RWPE1 (cell line): ENCODE results near the gene ARHGEF19.
"Not testable (repeated sequence)": the region's sequence is repeated elsewhere in the genome, so short reads cannot be mapped to it uniquely, and the experiment has no call there.

Experiments used
- CTCF ChIA-PET: fragments of 350-600 bp; sonication (Branson Sonifier 250); formaldehyde crosslinking; extraction: SDS; loops from one replicate; lab custom pipeline; 2021; lab: Yijun Ruan, JAX
- POLR2A ChIA-PET: fragments of 400-600 bp; formaldehyde crosslinking; extraction: SDS; loops from one replicate; lab custom pipeline; 2020; ENCODE audit warnings: antibody characterized with exemption; ENCODE audit not compliant: low non-redundant PET; lab: Yijun Ruan, JAX
- DNase-seq: peaks from one replicate; pipeline ENCODE4 v3.0.0; 2012; ENCODE audit warnings: low spot score
- H3K27ac ChIP-seq: fragments of 450-650 bp; 2 replicates; pipeline ENCODE4 v1.5.1; 2017
- TF ChIP-seq, protein P1 (sequence below): fragments of 450-650 bp; conservative IDR thresholded peaks from 2 replicates; pipeline ENCODE4 v1.5.1; 2017; ENCODE audit warnings: low read depth, mild to moderate bottlenecking

The ARHGEF19 gene

DNA sequence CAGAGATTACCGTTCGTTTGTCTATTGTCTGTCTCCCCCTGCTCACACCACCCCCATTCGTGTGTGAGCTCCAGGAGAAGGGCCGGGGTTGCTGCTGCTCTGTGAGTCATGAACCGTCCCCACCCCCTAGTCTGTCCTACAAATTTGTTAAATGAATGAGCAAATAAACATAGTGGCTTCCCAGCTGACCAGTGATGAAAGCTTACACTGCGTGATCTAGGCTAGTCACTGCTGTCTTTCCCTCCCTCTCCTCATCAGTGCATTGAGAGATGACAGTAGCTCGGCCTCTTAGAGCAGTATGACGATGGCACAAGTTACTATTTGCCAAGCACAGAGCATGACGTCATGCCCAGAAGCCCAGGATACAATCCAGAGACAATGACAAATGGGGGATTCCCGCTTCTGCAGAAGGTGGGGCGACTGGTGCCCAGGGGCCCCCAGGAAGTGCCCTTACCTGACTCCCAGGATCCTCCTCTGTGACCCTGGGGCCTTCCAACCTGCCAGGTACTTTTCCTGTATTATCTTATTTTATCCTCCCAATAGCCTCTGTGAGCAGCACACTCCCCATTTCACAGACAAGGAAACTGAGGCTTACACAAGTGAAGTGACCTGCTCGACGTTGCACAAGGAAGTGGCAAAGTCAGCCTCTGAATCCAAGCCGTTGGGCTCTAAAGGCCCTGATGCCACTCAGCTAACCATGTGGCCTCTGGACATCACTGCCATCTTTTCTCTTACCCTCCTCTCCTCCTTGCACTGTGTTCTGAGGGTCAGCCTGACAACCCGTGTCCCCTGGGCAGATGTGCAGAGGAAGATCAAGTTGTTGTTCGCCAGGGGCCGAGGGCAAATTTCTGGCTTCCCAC lies 48.0 kb downstream of the ARHGEF19 start:
- ChIA-PET POLR2A (interaction anchor here (1.5 kb wide), 1 partner anchor 18 kb away, joined by 3 read pairs; no protein-coding TSS in a partner anchor), CTCF (no interaction called here)
- peak overlapping the region; percentile 72 for H3K27ac ChIP-seq

DNA sequence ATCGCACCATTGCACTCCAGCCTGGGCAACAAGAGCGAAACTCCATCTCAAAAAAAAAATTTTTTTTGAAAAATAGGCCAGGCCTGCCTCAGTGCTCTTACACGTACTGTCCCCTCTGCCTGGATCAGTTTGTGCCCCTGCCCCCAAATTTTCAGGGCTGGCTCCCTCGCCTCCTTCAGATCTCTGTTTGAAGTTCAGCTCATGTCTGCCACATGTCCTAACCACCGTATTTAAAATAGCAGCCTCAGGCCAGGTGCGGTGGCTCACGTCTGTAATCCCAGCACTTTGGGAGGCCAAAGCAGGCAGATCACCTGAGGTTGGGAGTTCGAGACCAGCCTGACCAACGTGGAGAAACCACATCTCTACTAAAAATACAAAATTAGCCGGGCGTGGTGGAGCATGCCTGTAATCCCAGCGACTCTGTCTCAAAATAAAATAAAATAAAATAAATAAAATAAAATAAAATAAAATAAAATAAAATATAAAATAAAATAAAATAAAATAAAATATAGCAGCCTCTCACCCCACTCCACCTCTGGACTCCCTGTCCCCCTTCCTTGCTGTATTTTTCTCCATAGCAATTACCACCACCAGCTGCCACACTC lies 48.7 kb downstream of the ARHGEF19 start:
- ChIA-PET CTCF (interaction anchor here (0.6 to 1.0 kb wide), 3 partner anchors 13 to 85 kb away, joined by 3 to 4 read pairs (median 3); no protein-coding TSS in a partner anchor), POLR2A (interaction anchor here (1.5 kb wide), 1 partner anchor 17 kb away, joined by 3 read pairs; no protein-coding TSS in a partner anchor)
- H3K27ac ChIP-seq = peak overlapping the region; percentile 72
- DNase-seq = not testable (repeated sequence)

More for the DNA sequence above, 48.0 kb downstream of the ARHGEF19 start:
- peak; percentile 87 for DNase-seq
- TF ChIP-seq, protein P1, sequence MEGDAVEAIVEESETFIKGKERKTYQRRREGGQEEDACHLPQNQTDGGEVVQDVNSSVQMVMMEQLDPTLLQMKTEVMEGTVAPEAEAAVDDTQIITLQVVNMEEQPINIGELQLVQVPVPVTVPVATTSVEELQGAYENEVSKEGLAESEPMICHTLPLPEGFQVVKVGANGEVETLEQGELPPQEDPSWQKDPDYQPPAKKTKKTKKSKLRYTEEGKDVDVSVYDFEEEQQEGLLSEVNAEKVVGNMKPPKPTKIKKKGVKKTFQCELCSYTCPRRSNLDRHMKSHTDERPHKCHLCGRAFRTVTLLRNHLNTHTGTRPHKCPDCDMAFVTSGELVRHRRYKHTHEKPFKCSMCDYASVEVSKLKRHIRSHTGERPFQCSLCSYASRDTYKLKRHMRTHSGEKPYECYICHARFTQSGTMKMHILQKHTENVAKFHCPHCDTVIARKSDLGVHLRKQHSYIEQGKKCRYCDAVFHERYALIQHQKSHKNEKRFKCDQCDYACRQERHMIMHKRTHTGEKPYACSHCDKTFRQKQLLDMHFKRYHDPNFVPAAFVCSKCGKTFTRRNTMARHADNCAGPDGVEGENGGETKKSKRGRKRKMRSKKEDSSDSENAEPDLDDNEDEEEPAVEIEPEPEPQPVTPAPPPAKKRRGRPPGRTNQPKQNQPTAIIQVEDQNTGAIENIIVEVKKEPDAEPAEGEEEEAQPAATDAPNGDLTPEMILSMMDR = no peak

DNA sequence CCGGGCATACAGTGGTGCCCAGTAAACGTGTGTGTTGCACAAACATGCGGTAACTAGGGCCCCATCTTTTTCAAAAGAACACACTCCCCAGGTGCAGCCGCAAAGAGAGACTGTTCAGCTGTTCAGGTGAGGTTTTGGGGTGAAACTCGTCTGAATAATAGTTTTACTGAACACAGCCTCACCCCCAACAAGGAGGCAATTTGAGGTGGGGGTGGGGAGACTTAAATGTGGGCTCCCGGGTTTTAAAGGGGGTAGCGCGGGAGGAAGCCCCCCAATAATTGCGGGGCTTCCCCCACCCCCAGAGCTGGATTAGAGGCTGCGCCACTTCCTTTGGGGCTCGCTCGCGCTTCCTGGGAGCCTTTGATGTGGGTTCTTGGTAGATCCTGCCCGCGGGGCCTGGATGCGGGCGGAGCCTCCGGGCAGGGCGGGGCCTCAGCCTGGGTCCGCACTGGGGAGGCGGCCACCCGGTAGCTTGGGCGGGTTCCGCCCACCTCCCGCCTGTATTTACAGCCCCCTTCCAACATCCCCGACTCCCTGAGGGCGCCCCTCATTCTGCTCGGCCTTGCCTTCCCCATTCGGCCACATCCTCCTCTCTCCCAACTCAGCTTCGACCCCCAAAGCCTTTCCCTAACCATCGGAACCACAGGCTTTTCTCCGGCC lies 50.2 kb downstream of the ARHGEF19 start:
- ChIA-PET POLR2A (no interaction called here), CTCF (interaction anchor here (1.0 kb wide), 1 partner anchor 84 kb away, joined by 3 read pairs; no protein-coding TSS in a partner anchor)
- H3K27ac ChIP-seq = peak overlapping the region; percentile 72; the same call in 1 of the 2 replicates
- no peak for DNase-seq
- TF ChIP-seq, protein P1 = no peak

DNA sequence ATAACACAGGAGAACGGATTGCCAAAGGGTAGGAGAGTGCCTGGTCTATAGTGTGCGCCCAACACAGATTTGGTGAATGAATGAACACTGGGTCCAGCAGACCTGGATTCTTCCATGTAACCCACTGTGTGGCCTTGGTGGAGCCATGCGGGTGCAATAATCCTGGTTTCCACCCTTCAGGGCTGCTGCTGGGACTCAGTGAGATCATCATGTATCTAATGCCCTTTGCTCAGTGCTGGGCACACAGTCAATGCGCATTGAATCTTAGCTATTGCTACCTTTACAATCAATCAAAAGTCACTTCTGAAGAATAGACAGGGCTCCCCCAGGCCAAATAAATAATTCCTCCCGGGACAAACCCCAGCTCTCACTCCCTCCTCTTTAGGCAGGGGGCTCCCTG lies 50.7 kb downstream of the ARHGEF19 start:
- H3K27ac ChIP-seq = peak overlapping the region; percentile 72; the same call in 1 of the 2 replicates
- POLR2A ChIA-PET = no interaction called here
- no peak for DNase-seq
- TF ChIP-seq, protein P1 = no peak
- CTCF ChIA-PET = no interaction called here

DNA sequence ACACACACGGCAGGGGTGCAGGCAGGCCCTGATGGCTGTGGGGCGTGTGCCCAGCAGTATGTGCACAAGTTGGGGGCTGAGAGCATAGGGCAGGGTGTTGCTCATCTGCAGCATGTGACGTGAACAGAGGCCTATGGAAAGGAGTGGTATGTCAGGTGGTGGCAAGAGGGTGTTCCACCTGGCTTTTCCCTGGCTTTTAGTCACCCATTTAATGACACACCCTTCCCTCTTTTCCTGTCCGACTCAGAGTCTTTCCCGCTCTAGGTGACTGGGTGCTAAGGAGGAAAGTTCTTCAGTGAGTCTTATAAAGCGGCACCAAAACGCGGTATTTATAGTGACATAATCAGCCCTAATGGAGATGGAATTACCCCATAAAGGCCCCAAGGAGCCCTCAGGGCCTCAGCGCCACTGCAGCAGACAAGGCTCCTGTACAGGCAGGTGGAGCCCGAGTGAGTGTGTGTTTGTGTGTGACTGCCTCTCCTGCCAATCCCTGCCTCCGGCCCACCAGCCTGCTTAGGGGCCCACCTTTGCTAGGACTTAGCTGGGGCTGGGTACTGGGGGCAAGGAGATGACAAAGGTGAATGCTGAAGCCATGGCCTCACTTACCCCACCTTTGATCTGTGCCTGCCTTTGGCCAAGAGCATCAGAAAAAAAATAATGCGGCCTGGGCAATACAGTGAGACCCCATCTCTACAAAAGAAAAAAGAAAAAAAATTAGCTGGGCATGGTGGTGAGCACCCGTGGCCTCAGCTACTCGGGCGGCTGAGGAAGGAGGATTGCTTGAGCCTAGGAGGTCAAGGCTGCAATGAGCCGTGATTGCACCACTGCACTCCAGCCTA lies 53.2 kb downstream of the ARHGEF19 start:
- DNase-seq = peak; percentile 81
- peak overlapping the region; percentile 99 for H3K27ac ChIP-seq
- ChIA-PET POLR2A (no interaction called here), CTCF (no interaction called here)
- TF ChIP-seq, protein P1 = no peak

DNA sequence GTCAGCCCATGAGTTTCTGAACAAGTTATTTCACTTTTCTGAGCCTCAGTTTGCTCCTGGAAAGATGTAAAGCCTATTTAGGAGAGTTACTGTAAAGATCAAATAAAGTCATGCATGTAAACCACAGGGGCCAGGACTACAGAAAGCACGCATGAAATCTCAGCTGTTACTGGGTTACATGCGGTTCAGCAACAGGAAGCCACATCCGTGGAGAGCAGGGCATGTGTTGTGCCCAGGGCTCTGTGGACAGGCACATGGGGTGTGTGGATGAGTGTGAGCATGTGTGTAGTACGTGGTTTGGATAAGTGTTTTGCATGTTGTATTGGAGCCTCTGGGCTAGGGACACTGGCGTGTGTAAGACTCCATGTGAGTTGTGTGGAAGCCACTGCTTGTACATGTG lies 54.4 kb downstream of the ARHGEF19 start:
- ChIA-PET POLR2A (no interaction called here), CTCF (no interaction called here)
- TF ChIP-seq, protein P1 = no peak
- H3K27ac ChIP-seq = peak overlapping the region; percentile 99
- DNase-seq = no peak
